SW480 (cell line): ENCODE measurements around the gene LDLR.
"Not testable (repeated sequence)": the region's sequence is repeated elsewhere in the genome, so short reads cannot be mapped to it uniquely, and the experiment has no call there.

Experiments
- DNase-seq: peaks from one replicate; pipeline ENCODE4 v3.0.0-alpha.2; 2016; ENCODE audit warnings: low spot score

The LDLR gene

DNA sequence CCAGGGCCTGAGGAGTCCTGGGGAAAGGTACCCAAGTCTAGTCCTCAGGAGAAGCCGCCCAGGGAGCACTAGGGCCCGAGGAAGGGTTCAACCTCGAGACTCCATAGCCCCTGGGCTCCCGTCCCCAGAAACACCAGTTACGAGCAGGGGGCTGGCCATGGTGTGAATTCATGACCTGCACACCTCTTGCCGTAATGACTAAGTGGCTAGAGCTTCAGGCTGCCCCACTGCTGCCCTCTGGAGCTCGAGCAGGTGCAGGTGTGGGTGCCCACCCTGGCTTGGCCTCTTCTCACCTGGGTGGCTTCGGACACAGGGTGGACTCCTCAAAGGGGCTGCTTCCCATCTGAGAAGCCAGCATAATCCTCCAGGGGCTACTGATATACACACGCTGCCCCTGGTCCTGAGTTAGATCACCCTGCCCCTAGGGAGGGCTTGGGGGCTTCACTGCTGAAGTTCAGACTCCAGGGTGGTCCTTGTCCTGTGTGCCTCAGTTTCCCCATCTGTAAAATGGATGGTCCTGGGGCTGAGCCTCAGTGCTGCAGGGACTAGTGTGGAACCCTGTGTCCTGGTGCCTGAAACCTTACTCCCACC lies 52.8 kb downstream of the LDLR start:
- peak; percentile 69 for DNase-seq

DNA sequence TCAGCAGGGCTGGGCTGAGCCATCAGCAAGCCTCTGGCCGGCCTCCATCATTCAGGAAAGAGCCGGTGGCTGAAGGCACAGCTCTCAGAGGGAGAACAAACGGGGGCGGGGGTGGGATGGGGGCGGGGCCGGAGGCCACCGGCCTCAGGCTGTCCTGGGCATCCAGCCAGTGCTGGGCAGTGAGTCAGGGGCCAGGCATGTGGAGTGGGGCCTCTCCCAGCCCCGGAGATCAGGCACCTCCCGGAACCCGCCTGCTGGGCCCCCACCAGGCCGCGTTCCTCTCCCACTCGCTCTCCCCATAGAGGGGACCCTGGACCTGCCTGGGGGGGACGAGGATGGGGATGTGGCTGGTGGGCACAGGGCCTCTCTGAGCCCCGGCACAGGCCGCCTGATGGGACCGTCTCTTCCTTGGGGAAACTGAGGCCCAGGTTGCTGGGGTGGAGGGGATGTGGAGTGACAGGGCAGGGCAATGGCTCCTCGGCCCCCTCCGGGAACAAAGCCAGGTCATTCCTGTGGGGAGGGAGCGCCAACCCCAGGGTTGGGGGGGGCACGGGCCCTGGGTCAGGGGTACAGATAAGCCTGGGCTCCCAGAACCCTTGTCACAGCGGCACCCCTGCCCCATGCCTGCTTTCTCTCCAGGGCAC lies 53.4 kb downstream of the LDLR start:
- DNase-seq, result peak; percentile 93

DNA sequence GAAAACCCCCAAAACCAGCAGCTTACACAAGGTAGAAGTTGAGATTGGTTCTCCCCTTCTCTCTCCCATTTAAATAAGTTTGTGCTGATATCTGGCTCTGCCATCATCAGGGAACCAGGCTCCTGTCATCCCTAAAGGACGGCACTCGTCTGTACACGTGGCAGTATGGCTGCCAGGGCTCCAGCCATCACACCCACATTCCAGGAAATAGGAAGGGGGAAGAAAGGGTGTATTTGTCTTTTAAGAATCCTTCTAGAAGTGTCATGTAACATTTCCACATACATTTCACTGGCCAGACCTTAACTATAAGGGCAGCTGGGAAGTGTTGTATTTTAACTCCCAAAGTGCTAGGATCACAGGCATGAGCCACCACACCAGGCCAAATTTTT lies 56.3 kb downstream of the LDLR start:
- no peak for DNase-seq

DNA sequence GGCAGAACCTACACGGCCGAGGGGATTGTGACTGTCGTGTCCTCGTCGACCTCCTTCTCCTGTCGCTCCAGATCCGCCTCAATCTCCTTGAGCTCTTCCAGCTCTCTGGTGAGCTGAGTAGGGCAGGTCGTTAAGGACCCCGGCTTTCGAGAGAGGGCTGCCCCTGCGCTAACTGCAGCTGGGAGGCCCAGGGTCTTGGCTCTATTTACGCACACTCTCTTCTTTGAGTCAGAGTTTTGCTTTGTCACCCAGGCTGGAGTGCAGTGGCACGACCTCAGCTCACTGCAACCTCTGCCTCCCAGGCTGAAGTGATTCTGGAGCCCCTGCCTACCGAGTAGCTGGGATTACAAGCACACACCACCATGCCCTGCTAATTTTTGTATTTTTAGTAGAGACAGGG lies 58.7 kb downstream of the LDLR start:
- no peak for DNase-seq

DNA sequence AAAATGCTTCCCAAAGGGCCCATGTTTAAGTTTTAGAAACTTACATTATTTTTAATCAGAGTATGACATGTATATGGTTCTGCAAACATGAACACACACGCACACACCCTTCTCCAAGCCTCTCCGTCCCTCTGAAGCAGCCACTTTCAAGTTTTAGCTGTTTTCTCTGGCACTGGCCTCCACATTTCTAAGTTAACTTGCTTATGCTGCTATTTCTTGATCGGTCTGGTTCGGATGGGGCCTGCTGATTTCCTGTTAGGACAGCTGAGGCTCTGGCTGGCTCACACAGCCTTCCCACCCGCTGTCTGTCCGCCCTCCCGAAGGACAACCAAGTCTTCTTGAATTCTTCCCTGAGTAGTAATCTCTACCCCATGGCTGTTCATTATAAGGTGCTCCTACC lies 61.9 kb downstream of the LDLR start:
- DNase-seq, result no peak

DNA sequence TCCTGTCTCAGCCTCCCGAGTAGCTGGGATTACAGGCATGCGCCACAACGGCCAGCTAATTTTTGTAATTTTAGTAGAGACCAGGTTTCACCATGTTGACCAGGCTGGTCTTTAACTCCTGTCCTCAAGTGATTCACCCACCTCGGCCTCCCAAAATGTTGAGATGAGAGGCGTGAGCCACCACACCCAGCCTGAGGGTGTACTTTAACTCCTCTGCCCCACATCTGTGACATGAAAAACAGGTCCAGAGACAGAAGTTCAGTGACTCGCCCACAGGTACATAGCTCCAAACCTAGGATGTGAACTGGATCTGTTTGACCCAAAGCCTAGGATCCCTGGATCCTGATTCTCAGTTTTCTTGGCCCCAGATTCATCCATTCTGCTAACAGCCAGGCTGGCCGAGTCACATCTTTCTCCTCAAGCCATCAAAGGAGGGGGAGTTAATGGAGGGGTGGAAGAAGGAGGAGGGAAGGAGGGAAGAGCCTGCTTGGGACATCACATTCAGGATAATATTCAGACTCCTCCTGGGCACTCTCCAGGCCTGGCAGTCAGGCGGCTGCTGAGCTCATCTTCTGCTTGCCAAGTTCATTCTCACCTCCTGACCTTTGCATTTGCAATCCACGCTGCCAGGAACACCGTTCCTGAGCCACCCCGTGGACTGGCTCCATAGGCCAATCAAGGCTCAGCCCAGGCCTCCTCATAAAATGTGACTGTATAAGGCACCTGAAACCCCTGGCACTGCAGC lies 63.2 kb downstream of the LDLR start:
- DNase-seq, result no peak

DNA sequence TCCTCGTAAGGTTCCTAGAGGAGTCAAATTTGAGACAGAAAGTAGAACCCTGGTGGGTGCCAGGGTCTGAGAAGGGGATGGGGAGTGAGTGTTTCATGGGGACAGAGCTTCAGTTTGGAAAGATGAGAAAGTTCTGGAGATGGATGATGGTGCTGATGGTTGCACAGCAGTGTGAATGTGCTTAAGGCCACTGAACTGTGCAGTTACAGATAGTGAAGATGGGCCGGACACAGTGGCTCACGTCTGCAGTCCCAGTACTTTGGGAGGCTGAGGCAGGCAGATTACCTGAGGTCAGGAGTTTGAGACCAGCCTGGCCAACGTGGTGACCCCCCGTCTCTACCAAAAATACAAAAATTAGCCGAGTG lies 65.4 kb downstream of the LDLR start:
- no peak for DNase-seq

DNA sequence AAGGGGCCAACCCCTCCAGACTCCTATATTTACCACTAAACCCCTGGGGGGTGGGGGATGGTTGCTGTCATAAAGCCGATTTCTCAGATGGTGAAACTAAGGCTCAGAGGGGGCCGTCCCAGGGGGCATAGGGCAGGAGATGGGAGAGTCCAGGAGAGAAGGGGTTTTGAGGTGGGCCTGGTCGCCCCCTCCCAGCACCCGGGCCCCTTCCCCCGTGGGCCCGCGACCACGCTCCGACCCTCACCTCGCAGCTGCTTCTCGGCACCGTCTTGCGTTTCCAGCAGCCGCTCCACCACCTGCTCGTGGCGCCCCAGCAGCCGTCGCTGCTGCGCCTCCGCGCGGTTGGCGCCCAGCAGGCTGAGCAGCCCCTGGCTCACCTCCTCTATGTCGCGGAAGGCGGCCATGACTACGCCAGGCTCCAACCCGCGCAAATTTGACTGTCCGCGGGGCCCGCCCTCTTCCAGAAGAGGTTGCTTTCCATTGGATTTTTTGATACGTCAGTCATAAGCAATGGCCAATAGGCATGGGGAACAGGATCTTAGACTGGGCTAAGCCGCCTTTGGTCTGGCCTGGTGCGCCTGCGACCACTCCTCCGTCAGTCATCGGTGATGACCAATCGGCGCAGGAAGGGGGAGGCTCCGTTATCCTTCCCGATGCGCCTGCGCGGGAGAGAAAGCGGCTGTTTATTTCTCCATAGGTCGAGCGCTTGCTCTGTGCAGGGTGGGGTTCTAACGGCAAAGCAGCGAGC lies 66.3 kb downstream of the LDLR start, which contains the start of gene SPC24:
TSS of gene SPC24 (minus strand) at position 410 of the 748 bp plus-strand sequence. CDS start at position 404, 6 bp downstream.
- DNase-seq, result peak; percentile 99

DNA sequence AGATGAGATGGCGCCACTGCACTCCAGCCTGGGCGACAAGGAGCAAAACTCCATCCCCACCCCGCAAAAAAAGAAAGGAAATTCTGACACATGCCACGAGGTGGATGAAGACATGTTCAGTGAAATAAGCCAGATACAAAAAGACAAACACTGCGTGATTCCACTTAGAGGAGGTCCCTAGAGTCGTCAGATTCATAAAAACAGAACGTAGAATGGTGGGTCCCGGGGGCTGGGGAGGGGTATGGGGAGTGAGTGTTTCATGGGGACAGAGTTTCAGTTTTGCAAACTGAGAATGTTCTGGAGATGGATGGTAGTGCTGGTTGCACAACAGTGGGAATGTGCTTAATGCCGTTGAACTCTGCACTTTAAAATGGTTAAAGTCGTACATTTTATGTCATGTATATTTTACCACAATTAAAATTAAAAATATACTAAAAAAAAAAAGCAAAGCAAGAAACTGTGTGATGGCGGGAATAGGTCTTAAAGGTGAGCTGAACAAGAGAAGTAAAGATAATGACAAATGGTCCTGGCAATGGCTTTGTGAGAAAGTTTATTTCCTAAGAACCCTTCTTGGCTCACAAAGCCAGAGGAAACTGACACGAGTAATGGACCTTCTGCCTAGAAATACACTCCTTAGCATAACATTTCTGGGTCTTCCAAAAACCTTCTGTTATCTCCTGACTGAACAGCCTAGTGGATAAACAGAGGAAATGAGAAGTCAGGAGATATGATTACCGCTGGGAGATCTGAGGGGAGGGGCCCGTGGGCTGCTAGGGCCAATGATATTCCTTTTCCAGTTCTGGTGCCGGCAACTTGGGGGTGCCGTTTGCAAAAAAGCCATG lies 70.6 kb downstream of the LDLR start:
- DNase-seq, result no peak

DNA sequence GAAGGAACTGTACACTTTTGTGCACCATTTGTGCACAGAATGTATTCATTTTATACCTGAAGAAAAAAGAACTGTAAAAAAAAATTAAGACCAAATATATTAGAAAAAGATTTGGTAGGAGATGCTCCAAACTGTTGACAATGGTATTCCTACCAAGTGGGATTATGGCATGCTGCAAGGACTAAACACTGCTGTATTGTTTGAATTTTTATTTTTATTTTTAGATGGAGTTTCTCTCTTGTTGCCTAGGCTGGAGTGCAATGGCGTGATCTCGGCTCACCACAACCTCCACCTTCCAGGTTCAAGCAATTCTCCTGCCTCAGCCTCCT lies 71.1 kb downstream of the LDLR start:
- DNase-seq, result not testable (repeated sequence)

DNA sequence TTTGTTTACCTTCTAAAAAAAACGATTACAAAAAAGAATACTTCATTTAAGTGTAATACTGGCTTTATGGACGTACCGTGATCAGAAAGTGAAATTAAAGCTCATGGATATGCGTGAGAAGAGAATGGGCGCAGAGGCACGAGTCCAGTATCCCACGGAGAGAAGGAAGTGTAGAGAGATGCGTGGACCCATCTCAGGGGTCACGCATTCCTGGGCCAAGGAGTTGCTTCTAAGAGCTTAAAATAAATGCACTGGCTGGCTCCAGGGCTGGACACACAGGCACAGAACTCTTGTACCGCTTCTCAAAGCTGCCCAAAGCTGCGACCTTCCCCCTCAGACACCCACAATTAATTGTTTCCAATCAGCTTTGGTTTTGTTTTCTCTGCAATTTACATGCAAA lies 75.0 kb downstream of the LDLR start:
- no peak for DNase-seq

DNA sequence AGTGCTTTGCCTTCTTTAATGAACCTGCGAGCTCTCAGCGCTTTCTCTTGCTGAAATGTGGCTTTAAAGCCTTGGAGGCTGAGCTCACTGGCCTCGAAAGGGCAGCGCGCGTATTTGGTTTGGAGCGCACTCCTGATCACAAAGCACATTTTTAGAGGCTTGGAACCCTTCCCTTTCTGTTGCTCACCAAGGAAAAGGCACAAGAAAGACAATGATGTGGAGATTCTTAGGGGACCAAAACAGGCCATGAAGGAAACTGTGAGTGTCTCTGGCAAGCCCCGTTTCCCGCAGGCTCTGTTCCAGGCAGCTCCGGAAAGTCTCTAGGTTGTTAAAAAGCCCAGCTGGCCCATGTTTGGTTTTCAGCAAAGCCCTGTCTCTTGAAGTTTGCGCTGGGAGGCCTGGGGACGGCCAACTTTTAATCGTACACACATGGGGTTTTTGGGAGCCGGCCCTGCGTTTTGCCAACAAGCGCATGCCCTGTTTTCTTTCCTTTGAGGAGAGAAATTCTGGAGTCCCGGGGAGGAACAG lies 75.7 kb downstream of the LDLR start:
- DNase-seq, result no peak

DNA sequence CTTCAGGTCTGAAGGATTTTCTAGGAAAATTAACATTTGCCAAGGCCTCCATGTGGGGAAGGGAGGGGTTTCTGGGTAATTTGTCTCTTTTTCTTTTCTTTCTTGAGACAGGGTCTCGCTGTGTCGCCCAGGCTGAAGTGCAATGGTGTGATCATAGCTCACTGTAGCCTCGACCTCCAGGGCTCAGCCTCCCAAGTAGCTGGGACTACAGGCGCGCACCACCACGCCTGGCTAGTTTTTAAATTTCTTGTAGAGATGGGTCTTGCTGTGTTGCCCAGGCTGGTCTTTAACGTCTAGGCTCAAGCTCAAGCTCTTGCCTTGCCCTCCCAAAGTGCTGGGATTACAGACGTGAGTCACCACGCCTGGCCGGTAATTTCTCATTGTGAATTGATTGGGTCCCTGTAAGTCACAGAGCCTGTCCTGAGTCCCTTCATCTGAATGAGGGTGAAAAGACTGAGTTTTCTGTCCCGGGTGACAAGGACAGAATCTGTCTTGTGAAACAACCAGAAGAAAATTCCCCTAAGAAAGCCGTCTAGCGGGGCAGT lies 76.3 kb downstream of the LDLR start:
- DNase-seq, result no peak

DNA sequence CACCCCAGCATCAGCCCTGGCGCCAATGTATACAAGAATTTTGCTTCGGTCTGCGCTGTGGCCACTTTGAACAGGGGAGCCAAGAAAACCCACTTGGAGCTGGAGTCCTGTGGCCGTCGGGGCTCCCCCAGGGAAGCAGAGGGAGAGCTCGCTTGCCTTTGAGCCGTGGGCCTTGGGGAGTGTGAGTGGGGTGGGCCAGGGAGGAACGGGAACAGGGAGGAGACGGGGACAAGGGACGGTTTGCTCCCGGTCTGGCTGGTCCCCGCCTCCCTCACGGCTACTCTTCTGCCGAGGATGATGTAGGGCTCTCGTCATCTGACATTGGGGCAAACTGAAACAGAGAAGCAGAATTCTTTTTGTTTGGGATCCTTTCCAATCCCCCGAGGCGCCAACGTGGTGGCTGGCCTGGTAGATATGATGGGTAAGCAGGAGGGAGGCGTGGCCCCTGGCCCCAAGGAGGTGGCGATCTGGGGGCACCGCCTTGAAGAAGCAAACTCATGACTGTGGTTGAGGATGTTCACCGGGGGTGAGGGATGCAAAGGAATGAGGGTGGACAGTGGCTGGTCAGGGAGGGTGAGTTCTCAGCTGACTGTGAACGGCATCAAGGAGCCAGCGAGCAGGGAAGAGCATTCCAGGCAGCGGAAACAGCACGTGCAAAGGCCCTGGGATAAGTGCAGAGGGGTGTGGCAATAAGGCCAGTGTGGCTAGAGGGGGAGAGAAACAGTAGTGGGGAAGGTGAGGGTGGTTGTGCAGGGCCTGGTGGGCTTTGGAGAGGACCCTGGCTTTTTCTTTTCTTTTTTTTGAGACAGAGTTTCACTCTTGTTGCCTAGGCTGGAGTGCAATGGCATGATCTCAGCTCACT lies 77.2 kb downstream of the LDLR start:
- DNase-seq, result no peak

DNA sequence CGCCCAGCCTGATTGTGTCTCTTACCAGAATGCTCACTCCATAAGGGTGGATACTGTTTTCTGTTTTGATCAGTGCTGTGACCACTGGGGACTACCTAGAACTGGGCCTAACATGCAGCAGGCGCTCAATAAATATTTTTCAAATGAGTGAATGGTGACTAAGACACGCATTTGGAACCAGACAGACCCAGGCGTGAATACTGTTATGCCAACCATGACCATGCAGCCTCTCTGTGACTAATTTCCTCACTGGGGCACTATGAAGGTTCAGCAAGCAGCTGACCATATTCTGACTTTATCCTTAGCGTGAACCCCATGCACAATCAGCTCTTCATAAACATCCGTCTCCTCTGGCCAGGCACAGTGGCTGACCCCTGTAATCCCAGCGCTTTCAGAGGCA lies 79.3 kb downstream of the LDLR start:
- no peak for DNase-seq

DNA sequence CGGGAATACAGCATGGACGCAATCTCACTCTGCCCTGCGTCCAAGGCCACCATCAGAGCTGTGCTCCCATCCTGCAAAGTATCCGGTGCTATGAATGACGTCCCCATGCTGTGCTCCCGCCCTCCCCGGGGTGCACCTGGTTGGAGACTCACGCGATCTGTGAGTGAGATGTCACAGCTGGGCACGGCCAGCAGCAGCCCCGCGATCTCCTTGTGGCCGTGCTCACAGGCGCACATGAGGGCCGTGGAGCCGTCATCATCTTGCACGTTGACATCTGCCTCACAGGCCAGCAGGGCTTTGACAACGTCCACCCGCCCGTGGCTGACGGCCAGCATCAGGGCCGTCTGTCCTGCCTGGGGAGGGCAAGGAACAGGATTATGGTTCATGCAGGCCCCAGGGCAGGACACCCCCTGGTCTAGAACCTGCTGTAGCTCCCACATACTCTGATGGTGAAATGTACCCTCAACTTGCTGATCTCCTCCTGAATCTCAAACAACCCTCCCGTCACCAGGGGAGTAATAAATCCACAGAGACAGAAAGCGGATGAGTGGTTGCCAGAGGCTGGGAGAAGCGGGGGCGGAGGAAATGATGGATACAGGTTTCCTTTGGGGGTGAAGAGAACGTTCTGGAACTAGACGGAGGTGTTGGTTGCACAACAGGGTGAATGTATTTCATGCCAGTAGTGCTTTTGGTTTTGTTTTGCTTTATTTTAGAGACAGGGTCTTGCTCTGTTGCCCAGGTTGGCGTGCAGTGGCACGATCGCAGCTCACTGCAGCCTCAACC lies 80.8 kb downstream of the LDLR start:
- no peak for DNase-seq

DNA sequence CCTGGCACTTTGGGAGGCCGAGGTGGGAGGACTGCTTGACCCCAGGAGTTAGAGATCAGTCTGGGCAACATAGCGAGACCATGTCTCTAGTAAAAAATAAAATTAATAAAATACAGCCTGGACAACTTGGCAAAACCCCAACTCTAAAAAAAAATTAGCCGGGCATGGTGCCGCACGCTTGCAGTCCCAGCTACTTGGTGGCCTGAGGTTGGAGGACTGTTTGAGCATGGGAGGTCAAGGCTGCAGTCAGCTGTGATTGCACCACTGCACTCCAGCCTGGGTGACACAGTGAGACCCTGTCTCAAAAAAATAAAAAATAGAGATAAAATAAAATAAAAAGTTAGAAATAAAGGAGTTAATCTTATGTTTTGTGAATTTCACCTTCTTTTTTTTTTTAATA lies 81.9 kb downstream of the LDLR start:
- no peak for DNase-seq

DNA sequence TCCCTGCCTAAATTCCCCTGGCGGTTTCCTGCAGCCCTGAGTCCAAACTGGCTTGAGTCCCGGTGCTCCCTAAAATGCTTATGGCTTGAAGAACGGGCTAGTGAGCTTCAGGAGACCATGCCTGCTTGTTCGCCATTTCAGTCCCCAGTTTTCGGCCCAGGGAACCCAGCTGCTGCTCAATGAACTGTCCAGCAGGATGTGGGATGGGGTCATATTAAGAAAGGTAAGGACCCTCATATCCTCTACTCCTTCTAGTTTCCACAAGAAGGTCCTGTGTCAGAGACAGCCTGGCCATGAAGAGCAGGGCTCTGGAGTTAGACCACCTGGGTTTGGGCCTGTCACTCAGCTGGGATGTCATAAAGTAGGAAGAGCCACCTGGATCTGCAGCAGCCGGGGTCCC lies 83.3 kb downstream of the LDLR start:
- no peak for DNase-seq

DNA sequence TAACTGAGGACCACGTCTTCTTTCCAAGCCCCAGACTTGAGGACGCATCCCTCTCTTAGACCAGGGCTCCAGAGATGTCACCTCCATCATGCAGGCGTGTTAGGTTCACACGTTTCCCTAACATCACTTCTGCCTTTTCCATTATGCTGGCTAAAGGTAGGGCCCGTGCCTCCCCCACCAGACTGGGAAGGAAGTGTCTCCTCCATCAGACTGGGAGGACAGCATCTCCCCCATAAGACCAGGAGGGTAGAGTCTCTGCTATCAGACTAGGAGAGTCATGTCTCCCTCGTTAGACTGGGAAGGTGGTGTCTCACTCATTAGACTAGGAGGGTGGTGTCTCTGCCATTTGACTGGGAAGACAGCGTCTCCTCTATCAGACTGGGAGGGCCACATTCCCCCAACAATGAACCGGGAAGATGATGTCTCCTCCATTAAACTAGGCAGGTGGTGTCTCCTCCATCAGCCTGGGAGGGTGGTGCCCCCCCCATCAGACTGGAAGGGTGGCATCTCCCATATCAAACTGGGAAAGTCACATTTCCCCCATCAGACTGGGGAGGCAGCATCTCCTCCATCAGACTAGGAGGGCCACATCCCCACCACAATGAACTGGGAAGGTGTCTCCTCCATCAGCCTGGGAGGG lies 84.4 kb downstream of the LDLR start:
- DNase-seq, result no peak
